HepG2 (cell line): Measurements from ENCODE around the gene MYO6. TPM values are rescaled to one million over a fixed set of nuclear protein-coding genes. Genes with fewer than 3 reads are reported as not detected.

Experiments
- ATAC-seq: fragments of 200-7000 bp; cut with Tn5 transposase; 3 replicates; pipeline ENCODE4 v1.9.1; 2020; ENCODE audit warnings: mild to moderate bottlenecking, moderate library complexity
- BruUV-seq: library from RNA; stranded (reverse); fragments of 400-500 nt; replicated peaks from 2 replicates; lab custom pipeline; 2021; lab: Mats Ljungman, UMichigan
- CTCF ChIA-PET: fragments of 300-600 bp; formaldehyde crosslinking; extraction: SDS; loops from one replicate; lab custom pipeline; 2021; ENCODE audit warnings: low total read pairs, inconsistent platforms, low intra/inter-chr PET ratio; lab: Yijun Ruan, JAX
- POLR2A ChIA-PET: fragments of 350-600 bp; sonication (Branson Sonifier 250); formaldehyde crosslinking; loops from one replicate; lab custom pipeline; 2020; ENCODE audit warnings: antibody characterized with exemption, inconsistent platforms; lab: Yijun Ruan, JAX
- DNase-seq: peaks from one replicate; pipeline ENCODE4 v3.0.0-alpha.2; 2015; ENCODE audit warnings: low spot score
- FAIRE-seq: peaks from 3 replicates; lab custom pipeline; 2011; peaks lifted over from hg19 to GRCh38; lab: Jason Lieb, UNC
- H2AFZ ChIP-seq: one replicate; pipeline ENCODE4 v1.6.1; 2011; ENCODE audit warnings: low read length, inconsistent platforms
- H3K27ac ChIP-seq: fragments of 300-600 bp; 3 replicates; pipeline ENCODE4 v1.8.0; 2011; ENCODE audit warnings: mixed run types, mild to moderate bottlenecking, mixed read lengths, low read length, inconsistent platforms; ENCODE audit not compliant: insufficient read depth; ENCODE audit errors: extremely low read length
- H3K27me3 ChIP-seq, 2 experiments: fragments of 200-600 bp in 1 of 2; 2 replicates in 1 of 2; 3 replicates in 1 of 2; pipeline versions ENCODE4 v1.6.0 to v1.8.0; 2011; ENCODE audit warnings: low read length in 2 of 2, mild to moderate bottlenecking in 2 of 2, moderate library complexity in 2 of 2, inconsistent platforms in 1 of 2; ENCODE audit not compliant: insufficient read depth in 2 of 2, control insufficient read depth in 1 of 2
- H3K36me3 ChIP-seq, 2 experiments: fragments of 200-600 bp in 1 of 2; replicated peaks in 1 of 2; 2 replicates in 1 of 2; 3 replicates in 1 of 2; pipeline versions ENCODE4 v1.5.1 to v1.8.0; 2011; ENCODE audit warnings: low read length in 2 of 2, inconsistent platforms in 1 of 2; ENCODE audit not compliant: insufficient read depth in 2 of 2, control insufficient read depth in 1 of 2
- H3K4me1 ChIP-seq: 2 replicates; pipeline ENCODE4 v1.5.1; 2012; ENCODE audit warnings: low read length, inconsistent platforms; ENCODE audit not compliant: insufficient read depth
- H3K4me2 ChIP-seq: 2 replicates; pipeline ENCODE4 v1.6.0; 2011; ENCODE audit warnings: low read depth, low read length, inconsistent platforms
- H3K4me3 ChIP-seq, 3 experiments: fragments of 200-600 bp in 1 of 3; sonication (generic), shearing (Covaris generic) in 1 of 3; replicated peaks in 1 of 3; 2 replicates each; pipeline ENCODE4 v1.5.1; 2011 to 2016; ENCODE audit warnings: low read length in 3 of 3, inconsistent platforms in 2 of 3, low read depth in 2 of 3, mild to moderate bottlenecking in 2 of 3, control low read depth in 1 of 3, mixed read lengths in 1 of 3; ENCODE audit not compliant: insufficient read depth in 1 of 3
- H3K79me2 ChIP-seq: one replicate; pipeline ENCODE4 v1.6.1; 2011; ENCODE audit warnings: low read length, inconsistent platforms; ENCODE audit not compliant: insufficient read depth
- H3K9ac ChIP-seq: 2 replicates; pipeline ENCODE4 v1.6.0; 2011; ENCODE audit warnings: mild to moderate bottlenecking, low read depth, low read length, inconsistent platforms; ENCODE audit not compliant: insufficient read depth
- H3K9me3 ChIP-seq: 2 replicates; pipeline ENCODE4 v1.5.1; 2012; ENCODE audit warnings: mild to moderate bottlenecking, low read length
- H4K20me1 ChIP-seq: 2 replicates; pipeline ENCODE4 v1.6.0; 2011; ENCODE audit warnings: inconsistent platforms, mild to moderate bottlenecking, low read length, moderate library complexity; ENCODE audit not compliant: insufficient read depth
- HHEX ChIP-seq: IDR thresholded peaks from 2 replicates; pipeline ENCODE4 v1.6.1; 2016; ENCODE audit warnings: control low read depth
- HMG20A ChIP-seq: IDR thresholded peaks from 2 replicates; pipeline ENCODE4 v1.6.1; 2016; ENCODE audit warnings: borderline replicate concordance
- ISX ChIP-seq: sonication (generic); formaldehyde crosslinking; conservative IDR thresholded peaks from 2 replicates; pipeline ENCODE4 v1.5.0; 2020; ENCODE audit warnings: missing genetic modification reagents
- NFIC ChIP-seq: IDR thresholded peaks from 2 replicates; pipeline ENCODE4 v1.6.1; 2012; ENCODE audit warnings: mild to moderate bottlenecking, low read length, inconsistent platforms
- NR2F2 ChIP-seq: IDR thresholded peaks from 2 replicates; pipeline ENCODE4 v1.6.1; 2012; ENCODE audit warnings: low read depth, inconsistent platforms, borderline replicate concordance
- PPARG ChIP-seq: conservative IDR thresholded peaks from 2 replicates; pipeline ENCODE4 v1.6.1; 2016; ENCODE audit warnings: missing biosample characterization, missing genetic modification reagents
- RNF2 ChIP-seq: fragments of 450-650 bp; conservative IDR thresholded peaks from 2 replicates; pipeline ENCODE4 v1.6.1; 2016; ENCODE audit warnings: low read depth
- ZNF326 ChIP-seq: sonication (generic); formaldehyde crosslinking; IDR thresholded peaks from 2 replicates; pipeline ENCODE4 v1.4.0; 2020; ENCODE audit warnings: missing genetic modification reagents, borderline replicate concordance
- ZNF569 ChIP-seq: sonication (generic); formaldehyde crosslinking; IDR thresholded peaks from 2 replicates; pipeline ENCODE4 v1.5.0; 2020; ENCODE audit warnings: mild to moderate bottlenecking, missing genetic modification reagents, moderate library complexity, borderline replicate concordance
- WGBS: methylation state at CpG from one replicate; pipeline ENCODE4 v1.1.6; 2017; ENCODE audit warnings: low lambda C conversion rate; 5-methylcytosine and 5-hydroxymethylcytosine counted together
- in situ Hi-C: cut with HindIII; loops from 2 replicates; pipeline ENCODE4 v1.10.0; 2017; ENCODE audit warnings: low pct_unique_long_range_greater_than_20kb; ENCODE audit not compliant: extremely low pct_ligation_motif_present
- intact Hi-C: fragments of 100-400 bp; cut with micrococcal nuclease; formaldehyde crosslinking; loops from one replicate; pipeline ENCODE4 v1.10.0; 2022; ENCODE audit not compliant: unreplicated experiment
- polyA plus RNA-seq, 8 experiments: library from polyadenylated mRNA; depleted of rRNA in 3 of 8; stranded (reverse) in 7 of 8; unstranded in 1 of 8; fragments of >200 nt; fragmentation: Illumina TruSeq in 4 of 8; extraction: Trizol in 4 of 8; gene quantifications; 2 replicates each; pipeline versions ENCODE4 v1.2.1 to v1.2.3, GENCODE V29; 2011 to 2016; ENCODE audit warnings: low read depth in 4 of 8, missing spikeins in 1 of 8, mixed read lengths in 1 of 8; ENCODE audit not compliant: insufficient read depth in 1 of 8
- total RNA-seq, 5 experiments: library from RNA; depleted of rRNA; stranded (reverse); fragments of >200 nt; fragmentation: Illumina TruSeq; extraction: Trizol; gene quantifications; 2 replicates each; pipeline ENCODE4 v1.2.3, GENCODE V29; 2016; ENCODE audit warnings: low read depth in 1 of 5
- TF ChIP-seq, protein P1 (sequence below): sonication (generic); formaldehyde crosslinking; IDR thresholded peaks from 2 replicates; pipeline ENCODE4 v1.4.0; 2020; ENCODE audit warnings: missing genetic modification reagents, borderline replicate concordance
- TF ChIP-seq, protein P2 (sequence below): sonication (generic); formaldehyde crosslinking; IDR thresholded peaks from 2 replicates; pipeline ENCODE4 v1.8.1; 2023; ENCODE audit warnings: mild to moderate bottlenecking, missing genetic modification reagents, borderline replicate concordance
- TF ChIP-seq, protein P3 (sequence below): sonication (generic); formaldehyde crosslinking; conservative IDR thresholded peaks from 2 replicates; pipeline ENCODE4 v1.4.0; 2020; ENCODE audit warnings: missing genetic modification reagents

MYO6 gene
- total and polyA plus RNA-seq, 2 of the 13 experiments (the other 11 are each of a cell fraction or from before 2014, with no cell fraction given) = 5.4 to 7.5 TPM

DNA sequence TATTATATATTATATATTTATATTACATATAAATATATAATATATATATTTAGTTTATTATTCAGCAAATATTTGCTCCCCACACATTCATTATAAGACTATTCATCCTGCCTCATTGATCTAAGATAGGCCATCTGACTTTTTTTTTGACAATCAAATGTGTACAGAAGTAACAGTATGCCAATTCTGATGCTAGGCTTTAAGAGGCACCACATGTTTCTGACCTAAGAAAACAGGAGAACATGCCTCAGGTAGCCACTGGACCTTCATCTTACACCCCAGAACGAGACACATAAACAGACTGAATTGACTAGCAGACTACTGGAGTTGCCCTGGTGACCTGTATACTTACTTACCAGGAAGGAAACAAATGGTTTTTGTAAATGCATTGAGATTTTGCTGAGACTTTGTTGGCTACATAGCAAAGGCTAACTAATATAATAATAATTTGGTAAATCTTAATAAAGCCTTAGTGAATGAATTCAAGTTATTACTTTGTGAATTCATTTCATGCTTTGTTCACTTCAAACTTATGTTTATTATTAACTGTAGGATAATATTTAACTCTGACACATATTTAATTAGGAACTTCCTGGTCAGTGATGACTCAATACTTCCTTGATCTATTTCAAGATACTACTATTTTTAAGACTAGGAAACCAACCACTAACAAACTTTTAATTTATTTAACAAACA lies 13.4 kb upstream of the MYO6 start (continued):
- TF ChIP-seq, protein P1, sequence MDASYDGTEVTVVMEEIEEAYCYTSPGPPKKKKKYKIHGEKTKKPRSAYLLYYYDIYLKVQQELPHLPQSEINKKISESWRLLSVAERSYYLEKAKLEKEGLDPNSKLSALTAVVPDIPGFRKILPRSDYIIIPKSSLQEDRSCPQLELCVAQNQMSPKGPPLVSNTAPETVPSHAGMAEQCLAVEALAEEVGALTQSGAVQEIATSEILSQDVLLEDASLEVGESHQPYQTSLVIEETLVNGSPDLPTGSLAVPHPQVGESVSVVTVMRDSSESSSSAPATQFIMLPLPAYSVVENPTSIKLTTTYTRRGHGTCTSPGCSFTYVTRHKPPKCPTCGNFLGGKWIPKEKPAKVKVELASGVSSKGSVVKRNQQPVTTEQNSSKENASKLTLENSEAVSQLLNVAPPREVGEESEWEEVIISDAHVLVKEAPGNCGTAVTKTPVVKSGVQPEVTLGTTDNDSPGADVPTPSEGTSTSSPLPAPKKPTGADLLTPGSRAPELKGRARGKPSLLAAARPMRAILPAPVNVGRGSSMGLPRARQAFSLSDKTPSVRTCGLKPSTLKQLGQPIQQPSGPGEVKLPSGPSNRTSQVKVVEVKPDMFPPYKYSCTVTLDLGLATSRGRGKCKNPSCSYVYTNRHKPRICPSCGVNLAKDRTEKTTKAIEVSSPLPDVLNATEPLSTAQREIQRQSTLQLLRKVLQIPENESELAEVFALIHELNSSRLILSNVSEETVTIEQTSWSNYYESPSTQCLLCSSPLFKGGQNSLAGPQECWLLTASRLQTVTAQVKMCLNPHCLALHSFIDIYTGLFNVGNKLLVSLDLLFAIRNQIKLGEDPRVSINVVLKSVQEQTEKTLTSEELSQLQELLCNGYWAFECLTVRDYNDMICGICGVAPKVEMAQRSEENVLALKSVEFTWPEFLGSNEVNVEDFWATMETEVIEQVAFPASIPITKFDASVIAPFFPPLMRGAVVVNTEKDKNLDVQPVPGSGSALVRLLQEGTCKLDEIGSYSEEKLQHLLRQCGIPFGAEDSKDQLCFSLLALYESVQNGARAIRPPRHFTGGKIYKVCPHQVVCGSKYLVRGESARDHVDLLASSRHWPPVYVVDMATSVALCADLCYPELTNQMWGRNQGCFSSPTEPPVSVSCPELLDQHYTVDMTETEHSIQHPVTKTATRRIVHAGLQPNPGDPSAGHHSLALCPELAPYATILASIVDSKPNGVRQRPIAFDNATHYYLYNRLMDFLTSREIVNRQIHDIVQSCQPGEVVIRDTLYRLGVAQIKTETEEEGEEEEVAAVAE (CRISPR knock-in tag) = no peak
- peak; percentile 25; the same call in 1 of the 2 replicates for TF ChIP-seq PPARG (CRISPR knock-in tag)
- TF ChIP-seq NR2F2 = no peak
- TF ChIP-seq HMG20A = 0 out of 2 replicates have a peak, but pooled peaks have one; percentile 11
- TF ChIP-seq, protein P2, sequence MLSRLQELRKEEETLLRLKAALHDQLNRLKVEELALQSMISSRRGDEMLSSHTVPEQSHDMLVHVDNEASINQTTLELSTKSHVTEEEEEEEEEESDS = no peak

DNA sequence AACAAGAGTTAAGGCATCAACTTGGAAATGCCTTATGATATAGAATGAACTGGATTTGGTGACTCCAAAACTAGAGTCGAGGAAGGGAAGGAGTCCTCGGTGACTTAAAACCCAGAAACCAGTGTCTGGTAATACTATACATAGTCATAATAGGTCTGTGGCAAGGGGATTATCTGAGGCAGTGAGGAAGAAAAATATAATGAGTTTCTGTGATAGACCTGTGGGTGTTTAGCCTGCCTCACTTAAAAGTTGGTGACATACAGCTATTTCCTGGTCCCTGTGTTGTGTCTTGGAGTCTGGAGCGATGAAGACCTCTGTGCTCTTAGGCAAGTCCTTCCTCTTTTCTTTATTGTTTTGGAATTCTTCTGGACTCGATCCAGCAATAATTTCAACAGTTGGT lies 5.1 kb upstream of the MYO6 start:
- no peak for TF ChIP-seq ZNF326 (CRISPR knock-in tag)
- TF ChIP-seq, protein P3, sequence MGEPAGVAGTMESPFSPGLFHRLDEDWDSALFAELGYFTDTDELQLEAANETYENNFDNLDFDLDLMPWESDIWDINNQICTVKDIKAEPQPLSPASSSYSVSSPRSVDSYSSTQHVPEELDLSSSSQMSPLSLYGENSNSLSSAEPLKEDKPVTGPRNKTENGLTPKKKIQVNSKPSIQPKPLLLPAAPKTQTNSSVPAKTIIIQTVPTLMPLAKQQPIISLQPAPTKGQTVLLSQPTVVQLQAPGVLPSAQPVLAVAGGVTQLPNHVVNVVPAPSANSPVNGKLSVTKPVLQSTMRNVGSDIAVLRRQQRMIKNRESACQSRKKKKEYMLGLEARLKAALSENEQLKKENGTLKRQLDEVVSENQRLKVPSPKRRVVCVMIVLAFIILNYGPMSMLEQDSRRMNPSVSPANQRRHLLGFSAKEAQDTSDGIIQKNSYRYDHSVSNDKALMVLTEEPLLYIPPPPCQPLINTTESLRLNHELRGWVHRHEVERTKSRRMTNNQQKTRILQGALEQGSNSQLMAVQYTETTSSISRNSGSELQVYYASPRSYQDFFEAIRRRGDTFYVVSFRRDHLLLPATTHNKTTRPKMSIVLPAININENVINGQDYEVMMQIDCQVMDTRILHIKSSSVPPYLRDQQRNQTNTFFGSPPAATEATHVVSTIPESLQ (CRISPR knock-in tag) = no peak
- no peak for TF ChIP-seq NFIC
- TF ChIP-seq RNF2 = no peak
- TF ChIP-seq ZNF569 = no peak
- TF ChIP-seq ISX (CRISPR knock-in tag) = no peak
- TF ChIP-seq HHEX = no peak
- no peak overlapping the region for H3K4me2 ChIP-seq
- FAIRE-seq (no peak), DNase-seq (no peak), ATAC-seq (no peak)
- no peaks in the 10 kb centered on the region for H3K79me2 ChIP-seq
- H3K36me3 ChIP-seq = no peaks in the 10 kb centered on the region
- H3K4me3 ChIP-seq = no peak overlapping the region
- peaks cover 0 to 8% of the 10 kb centered on the region in 2 experiments; a peak in 4 of 5 replicates for H3K27me3 ChIP-seq
- in situ Hi-C loops = no loop called here
- CTCF ChIA-PET = no interaction called here
- WGBS = 45% methylated on average over 4 of the region's 4 CpGs
- H2AFZ ChIP-seq = no peak overlapping the region
- POLR2A ChIA-PET = no interaction called here
- H4K20me1 ChIP-seq = no peaks in the 10 kb centered on the region
- intact Hi-C loops = no loop called here
- no peak overlapping the region for H3K27ac ChIP-seq
- H3K4me1 ChIP-seq = 0 out of 2 replicates have a peak, but pooled peaks cover 14% of the 10 kb centered on the region
- no peak overlapping the region for H3K9ac ChIP-seq
- no peaks in the 10 kb centered on the region for H3K9me3 ChIP-seq
- BruUV-seq = no TSS peak
